MCF 10A (cell line): ENCODE data around the gene ME2. TPM values are rescaled to one million over a fixed set of nuclear protein-coding genes. Genes with fewer than 3 reads are reported as not detected.
A peak's percentile ranks its signal among the peaks of the same experiment; 100 is the strongest.

ENCODE experiments used
- BruUV-seq: library from RNA; stranded (reverse); fragments of 400-500 nt; replicated peaks from 2 replicates; lab custom pipeline; 2021; lab: Mats Ljungman, UMichigan
- CTCF ChIA-PET: fragments of 300-600 bp; sonication (Branson Sonifier 250); formaldehyde crosslinking; extraction: SDS; loops from one replicate; lab custom pipeline; 2021; ENCODE audit warnings: antibody characterized with exemption, inconsistent platforms; lab: Yijun Ruan, JAX
- POLR2A ChIA-PET: fragments of 300-600, 350-650 bp; sonication (Branson Sonifier 250); formaldehyde crosslinking; extraction: SDS; loops from one replicate; lab custom pipeline; 2020; ENCODE audit warnings: antibody characterized with exemption, inconsistent platforms; lab: Yijun Ruan, JAX
- DNase-seq: peaks from one replicate; pipeline ENCODE4 v3.0.0-alpha.2; 2018; ENCODE audit not compliant: unreplicated experiment
- H3K27ac Mint-ChIP-seq: one replicate; pipeline ENCODE4 v1.8.0; 2022; ENCODE audit warnings: mild to moderate bottlenecking, low read depth, mixed read lengths; ENCODE audit not compliant: unreplicated experiment
- H3K27me3 Mint-ChIP-seq: one replicate; pipeline ENCODE4 v1.8.0; 2022; ENCODE audit warnings: mixed read lengths; ENCODE audit not compliant: insufficient read depth, unreplicated experiment
- H3K36me3 Mint-ChIP-seq: one replicate; pipeline ENCODE4 v1.8.0; 2022; ENCODE audit warnings: mild to moderate bottlenecking, moderate library complexity, mixed read lengths; ENCODE audit not compliant: insufficient read depth, unreplicated experiment
- H3K4me1 Mint-ChIP-seq: one replicate; pipeline ENCODE4 v1.8.0; 2022; ENCODE audit warnings: mixed read lengths; ENCODE audit not compliant: insufficient read depth, unreplicated experiment
- H3K4me3 Mint-ChIP-seq: one replicate; pipeline ENCODE4 v1.8.0; 2022; ENCODE audit warnings: mild to moderate bottlenecking, moderate library complexity, mixed read lengths; ENCODE audit not compliant: unreplicated experiment
- H3K9me3 Mint-ChIP-seq: one replicate; pipeline ENCODE4 v1.8.0; 2022; ENCODE audit warnings: mixed read lengths; ENCODE audit not compliant: unreplicated experiment
- intact Hi-C: fragments of 100-400 bp; cut with micrococcal nuclease; formaldehyde crosslinking; loops from 2 replicates; pipeline ENCODE4 v1.14.1; 2022
- total RNA-seq: library from RNA; stranded (reverse); gene quantifications from 2 replicates; pipeline ENCODE4 v1.2.3, GENCODE V29; 2022
- TF ChIP-seq, protein P1 (sequence below): fragments of 200-600 bp; IDR thresholded peaks from one replicate; pipeline ENCODE4 v1.8.0; 2022; ENCODE audit warnings: antibody characterized with exemption, mild to moderate bottlenecking; ENCODE audit not compliant: unreplicated experiment

ME2 gene
- total RNA-seq, 1 experiment from 2014 or later: 64.8 TPM

DNA sequence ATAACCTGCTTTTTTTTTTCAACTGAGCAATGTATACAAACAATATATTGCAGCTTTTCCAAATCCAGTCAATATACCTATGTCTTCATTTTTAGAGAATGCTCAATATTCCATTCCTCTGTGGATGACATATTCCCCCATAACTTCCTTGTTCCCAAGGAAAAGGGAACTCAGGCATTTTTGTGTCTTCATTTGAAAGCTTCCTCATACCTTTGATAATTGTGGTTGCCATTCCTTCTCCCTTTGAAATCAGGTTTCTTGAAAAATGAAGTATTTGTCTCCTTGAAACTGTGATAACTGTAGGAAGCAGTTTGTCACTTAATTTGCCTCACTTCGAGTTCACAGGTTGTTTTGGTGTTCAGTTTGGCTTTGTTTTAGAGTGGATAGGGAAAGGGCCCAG is 102.5 kb downstream of the ME2 start:
- DNase-seq: no peak
- TF ChIP-seq, protein P1, sequence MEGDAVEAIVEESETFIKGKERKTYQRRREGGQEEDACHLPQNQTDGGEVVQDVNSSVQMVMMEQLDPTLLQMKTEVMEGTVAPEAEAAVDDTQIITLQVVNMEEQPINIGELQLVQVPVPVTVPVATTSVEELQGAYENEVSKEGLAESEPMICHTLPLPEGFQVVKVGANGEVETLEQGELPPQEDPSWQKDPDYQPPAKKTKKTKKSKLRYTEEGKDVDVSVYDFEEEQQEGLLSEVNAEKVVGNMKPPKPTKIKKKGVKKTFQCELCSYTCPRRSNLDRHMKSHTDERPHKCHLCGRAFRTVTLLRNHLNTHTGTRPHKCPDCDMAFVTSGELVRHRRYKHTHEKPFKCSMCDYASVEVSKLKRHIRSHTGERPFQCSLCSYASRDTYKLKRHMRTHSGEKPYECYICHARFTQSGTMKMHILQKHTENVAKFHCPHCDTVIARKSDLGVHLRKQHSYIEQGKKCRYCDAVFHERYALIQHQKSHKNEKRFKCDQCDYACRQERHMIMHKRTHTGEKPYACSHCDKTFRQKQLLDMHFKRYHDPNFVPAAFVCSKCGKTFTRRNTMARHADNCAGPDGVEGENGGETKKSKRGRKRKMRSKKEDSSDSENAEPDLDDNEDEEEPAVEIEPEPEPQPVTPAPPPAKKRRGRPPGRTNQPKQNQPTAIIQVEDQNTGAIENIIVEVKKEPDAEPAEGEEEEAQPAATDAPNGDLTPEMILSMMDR: no peak
- Mint-ChIP-seq H3K27ac (no peak overlapping the region), H3K4me1 (peaks cover 2% of the 10 kb centered on the region), H3K4me3 (no peak overlapping the region), H3K27me3 (no peaks in the 10 kb centered on the region), H3K36me3 (peaks cover 56% of the 10 kb centered on the region), H3K9me3 (peaks cover 7% of the 10 kb centered on the region)
- CTCF ChIA-PET: interaction anchor here (0.6 to 0.8 kb wide), 2 partner anchors 27 to 67 kb away, joined by 3 to 5 read pairs; no protein-coding TSS in a partner anchor
- intact Hi-C loops: no loop called here
- POLR2A ChIA-PET: no interaction called here
- no TSS peak for BruUV-seq

DNA sequence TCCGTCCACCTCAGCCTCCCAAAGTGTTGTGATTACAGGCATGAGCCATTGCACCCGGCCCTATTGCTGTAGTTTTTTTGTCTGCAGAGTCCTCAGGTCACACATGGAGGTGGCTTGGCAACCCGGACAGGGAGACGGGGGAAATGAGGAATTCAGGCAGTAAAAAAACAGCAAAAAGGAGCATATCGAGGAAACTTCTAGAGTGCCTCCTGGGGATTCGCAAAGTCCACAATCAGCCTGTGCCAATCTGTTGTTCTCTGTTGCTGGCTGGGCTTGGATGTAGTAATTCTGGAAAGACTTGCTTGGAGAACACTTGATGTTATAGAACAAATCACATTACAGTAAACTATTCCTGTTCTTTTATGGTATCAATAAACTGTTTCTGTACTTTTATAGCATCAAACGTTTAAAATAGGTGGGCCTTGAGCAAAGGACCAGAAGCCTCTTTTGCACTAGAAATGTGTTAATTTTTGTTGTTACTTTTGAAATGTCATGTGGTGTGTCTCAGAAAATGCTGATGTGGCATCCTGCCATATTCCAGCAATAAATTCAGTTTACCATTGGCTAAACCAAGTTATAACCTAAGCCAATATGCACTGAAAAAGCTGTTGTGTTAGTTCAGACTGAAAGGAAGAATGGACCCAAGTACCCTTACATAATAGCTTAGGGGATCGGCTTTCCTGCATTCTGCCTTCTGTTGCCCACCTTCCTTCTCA is 103.3 kb downstream of the ME2 start:
- Mint-ChIP-seq H3K4me3 (no peak overlapping the region), H3K27me3 (no peaks in the 10 kb centered on the region), H3K9me3 (peaks cover 7% of the 10 kb centered on the region), H3K36me3 (peaks cover 55% of the 10 kb centered on the region), H3K27ac (peak overlapping the region; percentile 49), H3K4me1 (peaks cover 7% of the 10 kb centered on the region)
- TF ChIP-seq, protein P1: no peak
- intact Hi-C loops: no loop called here
- no peak for DNase-seq
- ChIA-PET CTCF (interaction anchor here (0.8 kb wide), 1 partner anchor 26 kb away, joined by 5 read pairs; no protein-coding TSS in a partner anchor), POLR2A (no interaction called here)
- no TSS peak for BruUV-seq

DNA sequence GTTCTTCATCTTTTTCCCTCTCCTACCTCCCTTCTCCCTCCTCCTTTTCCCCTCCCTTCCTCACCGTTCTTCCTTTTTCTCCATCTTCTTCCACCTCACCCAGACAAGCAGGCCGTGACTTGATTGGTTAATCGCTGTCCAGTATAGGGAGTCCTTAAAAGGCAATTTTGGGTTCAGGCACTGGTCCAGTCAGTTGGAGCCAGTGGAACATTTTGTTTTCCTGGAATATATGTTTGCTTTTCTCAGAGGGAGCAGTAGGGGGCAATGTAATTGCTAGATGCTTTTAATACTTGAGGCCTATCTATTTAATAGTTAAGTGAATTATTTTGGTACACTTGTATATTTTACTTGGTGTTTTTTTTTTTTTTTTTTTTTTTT is 103.9 kb downstream of the ME2 start:
- Mint-ChIP-seq H3K4me3 (no peak overlapping the region), H3K4me1 (peaks cover 7% of the 10 kb centered on the region), H3K9me3 (peaks cover 7% of the 10 kb centered on the region), H3K27ac (peak overlapping the region; percentile 49), H3K27me3 (no peaks in the 10 kb centered on the region), H3K36me3 (peaks cover 50% of the 10 kb centered on the region)
- intact Hi-C loops: no loop called here
- BruUV-seq: no TSS peak
- ChIA-PET CTCF (no interaction called here), POLR2A (interaction anchor here (1.5 kb wide), 1 partner anchor 47 kb away, joined by 10 read pairs; the partner anchor contains the start of gene SMAD4)
- TF ChIP-seq, protein P1: no peak
- no peak for DNase-seq

DNA sequence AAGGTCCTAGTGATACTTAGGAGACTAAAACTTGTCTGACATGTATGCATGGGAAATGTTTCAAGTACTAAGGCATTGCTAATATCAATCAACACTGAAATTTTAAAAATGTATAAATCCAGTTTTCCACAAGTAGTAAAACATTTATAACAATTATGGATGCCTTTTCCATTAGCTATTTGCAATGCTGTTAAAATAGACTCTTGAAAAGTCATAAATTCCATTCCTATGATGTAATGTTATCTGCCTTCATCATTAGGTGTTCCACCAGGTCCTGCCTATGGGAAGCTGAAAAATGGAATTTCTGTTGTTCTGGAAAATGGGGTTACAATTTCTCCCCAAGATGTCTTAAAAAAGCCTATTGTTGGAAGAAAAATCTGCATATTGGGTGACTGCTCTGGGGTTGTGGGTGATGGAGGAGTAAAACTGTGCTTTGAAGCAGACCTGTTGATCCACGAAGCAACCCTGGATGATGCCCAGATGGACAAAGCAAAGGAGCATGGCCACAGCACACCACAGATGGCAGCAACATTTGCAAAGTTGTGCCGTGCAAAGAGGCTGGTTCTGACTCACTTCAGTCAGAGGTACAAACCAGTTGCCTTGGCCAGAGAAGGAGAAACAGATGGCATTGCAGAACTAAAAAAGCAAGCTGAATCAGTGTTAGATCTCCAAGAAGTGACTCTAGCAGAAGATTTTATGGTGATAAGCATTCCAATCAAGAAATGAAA is 107.6 kb downstream of the ME2 start:
- peaks cover 37% of the 10 kb centered on the region for H3K36me3 Mint-ChIP-seq
- TSS peak; percentile 26 for BruUV-seq
- peaks cover 7% of the 10 kb centered on the region for H3K4me1 Mint-ChIP-seq
- POLR2A ChIA-PET: interaction anchor here (0.7 to 1.4 kb wide), 4 partner anchors 13 to 477 kb away, joined by 3 to 6 read pairs (median 4); partner anchors contain the start of genes ELAC1 and ME2
- H3K27ac Mint-ChIP-seq: no peak overlapping the region
- H3K27me3 Mint-ChIP-seq: no peaks in the 10 kb centered on the region
- intact Hi-C loops: no loop called here
- no peak overlapping the region for H3K4me3 Mint-ChIP-seq
- H3K9me3 Mint-ChIP-seq: no peaks in the 10 kb centered on the region
- no peak for DNase-seq
- TF ChIP-seq, protein P1: no peak
- CTCF ChIA-PET: interaction anchor here (0.6 to 0.7 kb wide), 3 partner anchors 13 to 1193 kb away, joined by 3 read pairs; no protein-coding TSS in a partner anchor
